ENCODE results near the gene HSPBP1.

DNA sequence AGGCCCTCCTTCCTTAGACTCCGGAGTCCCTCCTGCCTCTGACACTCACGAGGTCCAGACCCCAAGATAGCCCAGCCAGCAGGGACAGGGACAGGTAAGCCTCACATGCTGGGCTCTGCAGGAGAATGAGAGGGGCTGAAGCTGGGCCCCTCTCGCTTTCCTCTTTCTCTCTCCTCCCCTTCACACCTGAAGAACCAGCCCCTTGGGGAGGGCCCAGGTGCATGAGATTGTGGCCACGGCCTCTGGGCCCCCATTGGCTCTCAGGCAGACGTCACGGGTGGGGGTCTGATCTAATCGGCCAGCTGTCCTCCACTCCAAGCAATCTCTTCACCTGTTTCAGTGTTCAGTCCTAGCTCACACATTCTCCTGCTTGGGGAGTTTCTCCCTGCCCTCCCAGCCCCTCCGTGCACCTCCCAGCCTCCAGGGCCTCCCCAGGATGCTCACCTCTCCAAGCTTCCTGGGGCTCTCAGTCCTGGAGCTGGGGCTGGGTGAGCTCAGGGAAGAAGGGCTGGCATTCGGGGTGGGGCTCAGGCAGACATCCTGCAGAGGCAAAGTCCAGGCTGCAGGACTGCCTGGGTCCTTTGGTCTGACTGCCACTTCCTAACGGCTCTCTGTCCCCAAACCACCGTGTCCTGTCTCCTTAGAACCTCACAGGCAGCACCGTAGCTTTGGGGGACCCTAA lies 42.4 kb upstream of the HSPBP1 start:
- TF ChIP-seq, protein P1, sequence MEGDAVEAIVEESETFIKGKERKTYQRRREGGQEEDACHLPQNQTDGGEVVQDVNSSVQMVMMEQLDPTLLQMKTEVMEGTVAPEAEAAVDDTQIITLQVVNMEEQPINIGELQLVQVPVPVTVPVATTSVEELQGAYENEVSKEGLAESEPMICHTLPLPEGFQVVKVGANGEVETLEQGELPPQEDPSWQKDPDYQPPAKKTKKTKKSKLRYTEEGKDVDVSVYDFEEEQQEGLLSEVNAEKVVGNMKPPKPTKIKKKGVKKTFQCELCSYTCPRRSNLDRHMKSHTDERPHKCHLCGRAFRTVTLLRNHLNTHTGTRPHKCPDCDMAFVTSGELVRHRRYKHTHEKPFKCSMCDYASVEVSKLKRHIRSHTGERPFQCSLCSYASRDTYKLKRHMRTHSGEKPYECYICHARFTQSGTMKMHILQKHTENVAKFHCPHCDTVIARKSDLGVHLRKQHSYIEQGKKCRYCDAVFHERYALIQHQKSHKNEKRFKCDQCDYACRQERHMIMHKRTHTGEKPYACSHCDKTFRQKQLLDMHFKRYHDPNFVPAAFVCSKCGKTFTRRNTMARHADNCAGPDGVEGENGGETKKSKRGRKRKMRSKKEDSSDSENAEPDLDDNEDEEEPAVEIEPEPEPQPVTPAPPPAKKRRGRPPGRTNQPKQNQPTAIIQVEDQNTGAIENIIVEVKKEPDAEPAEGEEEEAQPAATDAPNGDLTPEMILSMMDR (IDR thresholded peaks at IDR 0.05; ENCODE audit: poor library complexity, severe bottlenecking), result no peak
- TF ChIP-seq POLR2AphosphoS5 (IDR thresholded peaks at IDR 0.05), result no peak
- no peak for TF ChIP-seq EZH2 (IDR thresholded peaks at IDR 0.05; ENCODE audit: borderline replicate concordance, insufficient read depth, low read length, poor library complexity, severe bottlenecking)
- TF ChIP-seq, protein P2, sequence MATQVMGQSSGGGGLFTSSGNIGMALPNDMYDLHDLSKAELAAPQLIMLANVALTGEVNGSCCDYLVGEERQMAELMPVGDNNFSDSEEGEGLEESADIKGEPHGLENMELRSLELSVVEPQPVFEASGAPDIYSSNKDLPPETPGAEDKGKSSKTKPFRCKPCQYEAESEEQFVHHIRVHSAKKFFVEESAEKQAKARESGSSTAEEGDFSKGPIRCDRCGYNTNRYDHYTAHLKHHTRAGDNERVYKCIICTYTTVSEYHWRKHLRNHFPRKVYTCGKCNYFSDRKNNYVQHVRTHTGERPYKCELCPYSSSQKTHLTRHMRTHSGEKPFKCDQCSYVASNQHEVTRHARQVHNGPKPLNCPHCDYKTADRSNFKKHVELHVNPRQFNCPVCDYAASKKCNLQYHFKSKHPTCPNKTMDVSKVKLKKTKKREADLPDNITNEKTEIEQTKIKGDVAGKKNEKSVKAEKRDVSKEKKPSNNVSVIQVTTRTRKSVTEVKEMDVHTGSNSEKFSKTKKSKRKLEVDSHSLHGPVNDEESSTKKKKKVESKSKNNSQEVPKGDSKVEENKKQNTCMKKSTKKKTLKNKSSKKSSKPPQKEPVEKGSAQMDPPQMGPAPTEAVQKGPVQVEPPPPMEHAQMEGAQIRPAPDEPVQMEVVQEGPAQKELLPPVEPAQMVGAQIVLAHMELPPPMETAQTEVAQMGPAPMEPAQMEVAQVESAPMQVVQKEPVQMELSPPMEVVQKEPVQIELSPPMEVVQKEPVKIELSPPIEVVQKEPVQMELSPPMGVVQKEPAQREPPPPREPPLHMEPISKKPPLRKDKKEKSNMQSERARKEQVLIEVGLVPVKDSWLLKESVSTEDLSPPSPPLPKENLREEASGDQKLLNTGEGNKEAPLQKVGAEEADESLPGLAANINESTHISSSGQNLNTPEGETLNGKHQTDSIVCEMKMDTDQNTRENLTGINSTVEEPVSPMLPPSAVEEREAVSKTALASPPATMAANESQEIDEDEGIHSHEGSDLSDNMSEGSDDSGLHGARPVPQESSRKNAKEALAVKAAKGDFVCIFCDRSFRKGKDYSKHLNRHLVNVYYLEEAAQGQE (IDR thresholded peaks at IDR 0.05; ENCODE audit: borderline replicate concordance), result no peak

Measured in neural cell (in vitro differentiated cells).